GM18499 (cell line): ENCODE data around the gene TXLNG.

Experiments
- ATAC-seq: cut with Tn5 transposase; IDR thresholded peaks from one replicate; pipeline ENCODE4 v1.9.1; 2021; ENCODE audit warnings: moderate number of reproducible peaks; ENCODE audit not compliant: insufficient read depth, unreplicated experiment

Gene TXLNG

GRCh38 chrX:16870095-16870861, 84.0 kb downstream of the TXLNG start, which contains the start of gene RBBP7:
Gene RBBP7 (minus strand): TSS chrX:16870362. CDS start chrX:16870053, 309 bp downstream.
- ATAC-seq = peak; percentile 58

GRCh38 chrX:16870862-16871815, 84.9 kb downstream of the TXLNG start:
- ATAC-seq = no peak

GRCh38 chrX:16873106-16873505, 86.8 kb downstream of the TXLNG start:
- no peak for ATAC-seq

- no peak for ATAC-seq
Observed at GRCh38 chrX:16874458-16875095, 88.3 kb downstream of the TXLNG start.

- ATAC-seq = no peak
Observed at GRCh38 chrX:16876696-16877095, 90.4 kb downstream of the TXLNG start.

GRCh38 chrX:16882169-16882568, 95.9 kb downstream of the TXLNG start:
- no peak for ATAC-seq

- ATAC-seq = no peak
Observed at GRCh38 chrX:16882702-16883486, 96.6 kb downstream of the TXLNG start.

GRCh38 chrX:16883487-16883804, 97.2 kb downstream of the TXLNG start:
- no peak for ATAC-seq

- no peak for ATAC-seq
Observed at GRCh38 chrX:16885628-16886027, 99.4 kb downstream of the TXLNG start.

- no peak for ATAC-seq
Observed at GRCh38 chrX:16892504-16893362, 106.5 kb downstream of the TXLNG start.
